Tibial nerve (tissue), 4 donors: Measurements from ENCODE around the gene SIGMAR1. TPM values are rescaled to one million over a fixed set of nuclear protein-coding genes. Genes with fewer than 3 reads are reported as not detected.
A peak's percentile ranks its signal among the peaks of the same experiment; 100 is the strongest.

Experiments used
- DNase-seq, 2 donors: peaks; one replicate each; pipeline ENCODE4 v3.0.0-alpha.2; 2019; ENCODE audit warnings: low spot score in 2 of 2
- H3K27ac ChIP-seq, 4 donors: fragments of 200-600 bp; sonication (generic) in 3 of 4; one replicate each; pipeline ENCODE4 v1.5.1; 2017 to 2019; ENCODE audit warnings: mild to moderate bottlenecking in 1 of 4
- H3K27me3 ChIP-seq, 2 donors: fragments of 200-600 bp; sonication (generic) in 1 of 2; one replicate each; pipeline versions ENCODE4 v1.5.1 to v1.6.0; 2017 to 2019
- H3K36me3 ChIP-seq, 3 donors: fragments of 200-600 bp; sonication (generic); one replicate each; pipeline ENCODE4 v1.5.1; 2018 to 2019
- H3K4me1 ChIP-seq, 4 donors: fragments of 200-600 bp; sonication (generic) in 3 of 4; one replicate each; pipeline ENCODE4 v1.5.1; 2017 to 2019
- H3K4me3 ChIP-seq, 4 donors: fragments of 200-600 bp; sonication (generic) in 3 of 4; one replicate each; pipeline ENCODE4 v1.5.1; 2017 to 2019; ENCODE audit warnings: mild to moderate bottlenecking in 1 of 4, moderate library complexity in 1 of 4
- H3K9me3 ChIP-seq, 4 donors: fragments of 200-600 bp; sonication (generic) in 3 of 4; one replicate each; pipeline ENCODE4 v1.5.1; 2017 to 2019
- CTCF ChIP-seq, 5 experiments: fragments of 200-600 bp in 3 of 5; fragments of 450-650 bp in 2 of 5; sonication (generic) in 3 of 5; IDR thresholded peaks; one replicate each; pipeline ENCODE4 v1.5.1; 2016 to 2019; ENCODE audit warnings: antibody characterized with exemption in 5 of 5, mild to moderate bottlenecking in 3 of 5, moderate library complexity in 2 of 5
- EP300 ChIP-seq, 2 donors: sonication (generic); formaldehyde crosslinking; IDR thresholded peaks; one replicate each; pipeline ENCODE4 v1.6.1; 2017; ENCODE audit warnings: antibody characterized with exemption in 2 of 2, mild to moderate bottlenecking in 1 of 2
- POLR2A ChIP-seq, 2 donors: fragments of 450-650 bp; IDR thresholded peaks; one replicate each; pipeline ENCODE4 v1.6.1; 2017; ENCODE audit warnings: antibody characterized with exemption in 2 of 2, mild to moderate bottlenecking in 2 of 2, moderate library complexity in 2 of 2
- WGBS, 2 donors: methylation state at CpG; one replicate each; pipeline ENCODE4 v1.1.5; 2018; 5-methylcytosine and 5-hydroxymethylcytosine counted together
- total RNA-seq, 4 donors: library from RNA; depleted of rRNA; stranded (reverse); fragments of >200 nt; gene quantifications; one replicate each; pipeline ENCODE4 v1.1.0, GENCODE V29; 2016

Gene SIGMAR1
- total RNA-seq, 4 donors from 2014 or later, result 92.6 to 128 (median 107) TPM

- Histone ChIP-seq H3K4me3 (peak overlapping the region in 3 of 4 donors; percentile 37 to 75 (median 48)), H3K27me3 (peaks cover 0 to 28% of the 10 kb centered on the region in 2 donors)
- no peak for TF ChIP-seq POLR2A (IDR thresholded peaks at IDR 0.05)
- peak in 1 of 5 experiments; percentile 14 for TF ChIP-seq CTCF (IDR thresholded peaks at IDR 0.05)
Measured at GRCh38 chr9:34591917-34592866, 45.4 kb downstream of the SIGMAR1 start.

GRCh38 chr9:34591248-34591916, 46.2 kb downstream of the SIGMAR1 start:
- Histone ChIP-seq H3K9me3 (no peaks in the 10 kb centered on the region), H3K4me1 (peaks cover 0 to 63% (median 44%) of the 10 kb centered on the region in 4 donors), H3K27ac (peak overlapping the region; percentile 51 to 89 (median 75)), H3K36me3 (no peaks in the 10 kb centered on the region), H3K27me3 (peaks cover 0 to 34% of the 10 kb centered on the region in 2 donors), H3K4me3 (peak overlapping the region in 3 of 4 donors; percentile 37 to 75 (median 48))
- DNase-seq, result peak; percentile 78 to 89
- 9 to 14% methylated on average over 26 to 47 of the region's 60 CpGs for WGBS, 2 donors
- no peak for TF ChIP-seq POLR2A (IDR thresholded peaks at IDR 0.05)
- TF ChIP-seq CTCF (IDR thresholded peaks at IDR 0.05), result peak; percentile 90 to 96 (median 94)
- peak in 1 of 2 donors; percentile 55 for TF ChIP-seq EP300 (IDR thresholded peaks at IDR 0.05)

More at GRCh38 chr9:34591917-34592866, 45.4 kb downstream of the SIGMAR1 start:
- no peak for DNase-seq
- 38 to 40% methylated on average over 13 to 16 of the region's 16 CpGs for WGBS, 2 donors
- Histone ChIP-seq H3K4me1 (peaks cover 0 to 63% (median 44%) of the 10 kb centered on the region in 4 donors), H3K9me3 (no peaks in the 10 kb centered on the region), H3K27ac (peak overlapping the region; percentile 29 to 89 (median 77)), H3K36me3 (no peaks in the 10 kb centered on the region)

GRCh38 chr9:34590381-34591247, 47.0 kb downstream of the SIGMAR1 start:
- Histone ChIP-seq H3K9me3 (no peaks in the 10 kb centered on the region), H3K27ac (peak overlapping the region; percentile 51 to 89 (median 75)), H3K36me3 (no peaks in the 10 kb centered on the region), H3K27me3 (peaks cover 0 to 41% of the 10 kb centered on the region in 2 donors), H3K4me3 (peak overlapping the region; percentile 46 to 75 (median 50)), H3K4me1 (peaks cover 0 to 63% (median 44%) of the 10 kb centered on the region in 4 donors)
- WGBS, 2 donors, result 19 to 21% methylated on average over 28 to 38 of the region's 40 CpGs
- peak in 1 of 2 donors; percentile 38 for DNase-seq
- TF ChIP-seq EP300 (IDR thresholded peaks at IDR 0.05), result no peak
- TF ChIP-seq CTCF (IDR thresholded peaks at IDR 0.05), result no peak
- no peak for TF ChIP-seq POLR2A (IDR thresholded peaks at IDR 0.05)

GRCh38 chr9:34589636-34590380, 47.8 kb downstream of the SIGMAR1 start, which contains the start of gene CNTFR:
Gene CNTFR (minus strand): TSS chr9:34589724. CDS start chr9:34568981, 20,743 bp downstream.
- no peak for DNase-seq
- no peaks in the 10 kb centered on the region for H3K36me3 ChIP-seq
- H3K27me3 ChIP-seq, result peaks cover 0 to 45% of the 10 kb centered on the region in 2 donors

More at GRCh38 chr9:34589636-34590380, 47.8 kb downstream of the SIGMAR1 start, which contains the start of gene CNTFR:
- Histone ChIP-seq H3K4me3 (peak within 1 kb of the TSS; percentile 46 to 75 (median 50)), H3K4me1 (peaks cover 0 to 63% (median 44%) of the 10 kb centered on the region in 4 donors), H3K9me3 (no peaks in the 10 kb centered on the region), H3K27ac (peak within 1 kb of the TSS; percentile 51 to 89 (median 75))
- TF ChIP-seq POLR2A (IDR thresholded peaks at IDR 0.05), result peak in 1 of 2 donors; percentile 61
- TF ChIP-seq EP300 (IDR thresholded peaks at IDR 0.05), result peak in 1 of 2 donors; percentile 5
- peak in 1 of 5 experiments; percentile 11 for TF ChIP-seq CTCF (IDR thresholded peaks at IDR 0.05)
- WGBS, 2 donors, result 1% methylated on average over 74 to 84 of the region's 104 CpGs
